Muscle layer of colon (tissue), 2 donors: ENCODE measurements around the gene NR2E3.

Experiments used
- H3K27ac ChIP-seq: one replicate; pipeline ENCODE4 v1.7.0; 2013; ENCODE audit warnings: low read depth, mild to moderate bottlenecking, low read length, moderate library complexity
- H3K27me3 ChIP-seq, 2 donors: one replicate each; pipeline ENCODE4 v1.7.0; 2013; ENCODE audit warnings: low read length in 2 of 2, mild to moderate bottlenecking in 2 of 2; ENCODE audit not compliant: insufficient read depth in 2 of 2, control insufficient read depth in 1 of 2
- H3K36me3 ChIP-seq: one replicate; pipeline ENCODE4 v1.7.0; 2013; ENCODE audit warnings: mild to moderate bottlenecking, low read length; ENCODE audit not compliant: insufficient read depth
- H3K4me1 ChIP-seq: one replicate; pipeline ENCODE4 v1.7.0; 2013; ENCODE audit warnings: mild to moderate bottlenecking, low read length; ENCODE audit not compliant: insufficient read depth
- H3K4me3 ChIP-seq, 2 donors: one replicate each; pipeline ENCODE4 v1.7.0; 2013; ENCODE audit warnings: low read length in 2 of 2, low read depth in 1 of 2, mild to moderate bottlenecking in 1 of 2, moderate library complexity in 1 of 2
- H3K9ac ChIP-seq: one replicate; pipeline ENCODE4 v1.7.0; 2013; ENCODE audit warnings: low read length
- H3K9me3 ChIP-seq: one replicate; pipeline ENCODE4 v1.7.0; 2013; ENCODE audit warnings: mild to moderate bottlenecking, low read length
- donor health status: abdominal sarcoma.
- donor health status: Adenocarcinoma of cecum.

The NR2E3 gene

GRCh38 chr15:71810256-71811035, at the start of gene NR2E3:
Gene NR2E3, plus strand, starts transcription at chr15:71810554. Its CDS starts 190 bp downstream, at chr15:71810744.
- no peak within 1 kb of the TSS for H3K4me3 ChIP-seq
- no peaks in the 10 kb centered on the region for H3K4me1 ChIP-seq
- no peaks in the 10 kb centered on the region for H3K9me3 ChIP-seq
- no peaks in the 10 kb centered on the region for H3K36me3 ChIP-seq
- H3K27ac ChIP-seq, result no peak within 1 kb of the TSS
- H3K9ac ChIP-seq, result no peak within 1 kb of the TSS
- no peaks in the 10 kb centered on the region for H3K27me3 ChIP-seq

- Histone ChIP-seq H3K36me3 (no peaks in the 10 kb centered on the region), H3K27me3 (no peaks in the 10 kb centered on the region), H3K9me3 (no peaks in the 10 kb centered on the region), H3K9ac (no peak overlapping the region), H3K27ac (no peak overlapping the region), H3K4me3 (no peak overlapping the region), H3K4me1 (no peaks in the 10 kb centered on the region)
Observed at GRCh38 chr15:71760852-71761251, 49.5 kb upstream of the NR2E3 start.

- H3K9me3 ChIP-seq, result no peaks in the 10 kb centered on the region
- no peak overlapping the region for H3K4me3 ChIP-seq
- no peak overlapping the region for H3K9ac ChIP-seq
- no peaks in the 10 kb centered on the region for H3K36me3 ChIP-seq
- no peaks in the 10 kb centered on the region for H3K27me3 ChIP-seq
- no peaks in the 10 kb centered on the region for H3K4me1 ChIP-seq
- no peak overlapping the region for H3K27ac ChIP-seq
Observed at GRCh38 chr15:71761649-71762048, 48.7 kb upstream of the NR2E3 start.

- no peaks in the 10 kb centered on the region for H3K36me3 ChIP-seq
- H3K9me3 ChIP-seq, result no peaks in the 10 kb centered on the region
- no peak overlapping the region for H3K27ac ChIP-seq
- no peak overlapping the region for H3K9ac ChIP-seq
- no peaks in the 10 kb centered on the region for H3K4me1 ChIP-seq
- no peaks in the 10 kb centered on the region for H3K27me3 ChIP-seq
- H3K4me3 ChIP-seq, result no peak overlapping the region
Observed at GRCh38 chr15:71768184-71768583, 42.2 kb upstream of the NR2E3 start.

GRCh38 chr15:71773206-71773859, 37.0 kb upstream of the NR2E3 start:
- Histone ChIP-seq H3K27ac (no peak overlapping the region), H3K27me3 (no peaks in the 10 kb centered on the region), H3K4me1 (no peaks in the 10 kb centered on the region), H3K9ac (no peak overlapping the region), H3K4me3 (no peak overlapping the region), H3K9me3 (no peaks in the 10 kb centered on the region), H3K36me3 (no peaks in the 10 kb centered on the region)

GRCh38 chr15:71775856-71776255, 34.5 kb upstream of the NR2E3 start:
- Histone ChIP-seq H3K36me3 (no peaks in the 10 kb centered on the region), H3K27me3 (no peaks in the 10 kb centered on the region), H3K9ac (no peak overlapping the region), H3K9me3 (no peaks in the 10 kb centered on the region), H3K4me3 (no peak overlapping the region), H3K27ac (no peak overlapping the region), H3K4me1 (no peaks in the 10 kb centered on the region)

GRCh38 chr15:71776304-71776703, 34.0 kb upstream of the NR2E3 start:
- Histone ChIP-seq H3K4me1 (no peaks in the 10 kb centered on the region), H3K4me3 (no peak overlapping the region), H3K27ac (no peak overlapping the region), H3K36me3 (no peaks in the 10 kb centered on the region), H3K9me3 (no peaks in the 10 kb centered on the region), H3K27me3 (no peaks in the 10 kb centered on the region), H3K9ac (no peak overlapping the region)

- no peaks in the 10 kb centered on the region for H3K9me3 ChIP-seq
- H3K4me3 ChIP-seq, result no peak overlapping the region
- no peaks in the 10 kb centered on the region for H3K27me3 ChIP-seq
- no peaks in the 10 kb centered on the region for H3K4me1 ChIP-seq
- H3K9ac ChIP-seq, result no peak overlapping the region
- no peak overlapping the region for H3K27ac ChIP-seq
- no peaks in the 10 kb centered on the region for H3K36me3 ChIP-seq
Observed at GRCh38 chr15:71777216-71777943, 33.0 kb upstream of the NR2E3 start.

GRCh38 chr15:71779073-71779797, 31.1 kb upstream of the NR2E3 start:
- H3K27ac ChIP-seq, result no peak overlapping the region
- no peaks in the 10 kb centered on the region for H3K27me3 ChIP-seq
- H3K4me3 ChIP-seq, result no peak overlapping the region
- H3K9me3 ChIP-seq, result no peaks in the 10 kb centered on the region
- H3K36me3 ChIP-seq, result no peaks in the 10 kb centered on the region
- H3K9ac ChIP-seq, result no peak overlapping the region
- H3K4me1 ChIP-seq, result no peaks in the 10 kb centered on the region

- Histone ChIP-seq H3K27ac (no peak overlapping the region), H3K4me1 (no peaks in the 10 kb centered on the region), H3K36me3 (no peaks in the 10 kb centered on the region), H3K9me3 (no peaks in the 10 kb centered on the region), H3K9ac (no peak overlapping the region), H3K27me3 (no peaks in the 10 kb centered on the region), H3K4me3 (no peak overlapping the region)
Observed at GRCh38 chr15:71780115-71780976, 30.0 kb upstream of the NR2E3 start.
